Measurements from ENCODE around the gene ZCCHC7.
"Not testable (repeated sequence)": the region's sequence is repeated elsewhere in the genome, so short reads cannot be mapped to it uniquely, and the experiment has no call there.

ZCCHC7 gene

DNA sequence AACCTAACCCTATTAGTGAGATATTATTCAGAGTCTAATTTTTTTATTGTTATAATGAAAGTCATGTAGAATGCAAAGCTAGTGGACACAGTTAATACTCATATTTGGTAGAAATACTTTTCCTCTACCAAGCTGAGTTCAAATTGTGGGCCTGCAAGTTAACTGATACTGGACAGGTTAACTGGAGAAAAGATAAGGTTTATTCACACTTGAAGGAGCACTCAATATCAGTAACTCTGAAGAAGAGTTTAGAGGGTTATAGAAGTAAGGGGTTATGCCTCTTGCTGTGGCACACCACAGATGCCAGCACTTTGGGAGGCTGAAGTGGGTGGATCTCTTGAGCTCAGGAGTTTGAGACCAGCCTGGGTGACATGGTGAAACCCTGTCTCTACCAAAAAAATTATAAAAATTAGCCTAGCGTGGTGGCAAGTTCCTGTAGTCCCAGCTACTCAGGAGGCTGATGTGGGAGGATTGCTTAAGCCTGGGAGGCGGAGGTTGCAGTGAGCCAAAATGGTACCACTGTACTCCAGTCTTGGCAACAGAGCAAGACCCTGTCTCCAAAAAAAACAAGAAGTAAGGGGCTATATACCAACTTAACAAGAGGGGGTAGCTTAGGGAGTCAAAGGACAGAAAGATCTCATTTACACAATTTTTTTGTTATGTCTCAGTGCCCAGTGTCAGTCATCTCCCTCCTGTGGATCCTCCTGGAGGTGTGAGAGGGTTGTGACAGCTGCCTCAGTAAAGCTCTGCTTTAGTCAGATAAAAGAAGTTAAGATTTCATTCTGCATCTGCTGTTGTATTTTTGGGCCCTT is 180.9 kb downstream of the ZCCHC7 start:
- DNase-seq, result no peak

DNA sequence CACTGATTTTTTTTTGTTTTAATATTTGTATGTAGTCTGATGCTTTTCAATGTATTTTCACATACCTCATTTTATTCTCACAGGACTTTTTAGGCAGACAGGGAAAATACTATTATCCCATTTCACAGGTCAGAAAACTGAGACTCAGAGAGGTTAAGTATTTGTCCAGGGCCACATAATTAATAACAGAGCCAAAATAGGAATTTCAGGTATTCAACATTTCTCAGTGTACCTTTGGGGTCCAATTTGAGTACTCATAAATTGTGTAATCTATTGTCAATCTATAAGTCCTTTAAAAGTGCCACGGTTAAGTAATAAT is 181.4 kb downstream of the ZCCHC7 start:
- DNase-seq, result no peak

DNA sequence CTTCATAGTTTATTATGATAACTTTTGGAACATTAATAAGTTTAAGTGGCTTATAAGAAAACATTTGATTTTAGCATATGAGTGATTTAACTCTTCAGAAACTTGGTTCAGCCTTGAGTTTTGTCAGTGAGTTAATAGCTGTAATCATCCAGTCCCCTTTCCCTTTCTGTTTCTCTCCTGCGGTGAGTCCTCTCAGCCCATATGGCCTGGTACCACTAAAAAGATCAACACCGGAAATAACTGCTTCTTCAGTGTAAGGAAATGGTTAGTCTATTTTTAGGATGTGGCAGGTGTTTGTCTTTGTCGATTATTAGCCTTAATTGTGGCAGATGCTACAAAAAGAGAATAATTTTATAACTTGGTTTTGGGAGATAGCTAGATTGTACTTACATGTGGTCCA is 181.9 kb downstream of the ZCCHC7 start:
- peak; percentile 18 for DNase-seq

DNA sequence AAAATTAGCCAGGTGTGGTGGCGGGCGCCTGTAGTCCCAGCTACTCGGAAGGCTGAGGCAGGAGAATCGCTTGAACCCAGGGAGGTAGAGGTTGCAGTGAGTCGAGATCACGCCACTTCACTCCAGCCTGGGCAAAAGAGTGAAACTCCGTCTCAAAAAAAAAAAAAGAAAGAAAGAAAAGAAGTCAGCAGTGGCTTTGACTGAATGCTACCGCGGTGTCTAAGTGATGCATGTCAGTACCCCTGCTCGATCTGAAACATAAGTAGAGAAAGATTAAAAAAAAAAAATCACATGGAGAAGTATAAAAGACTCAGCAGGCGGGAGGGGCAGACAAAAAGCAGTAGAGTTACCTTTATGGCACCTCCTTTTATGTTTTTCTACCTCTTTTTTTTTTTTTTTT is 182.9 kb downstream of the ZCCHC7 start:
- DNase-seq, result not testable (repeated sequence)

DNA sequence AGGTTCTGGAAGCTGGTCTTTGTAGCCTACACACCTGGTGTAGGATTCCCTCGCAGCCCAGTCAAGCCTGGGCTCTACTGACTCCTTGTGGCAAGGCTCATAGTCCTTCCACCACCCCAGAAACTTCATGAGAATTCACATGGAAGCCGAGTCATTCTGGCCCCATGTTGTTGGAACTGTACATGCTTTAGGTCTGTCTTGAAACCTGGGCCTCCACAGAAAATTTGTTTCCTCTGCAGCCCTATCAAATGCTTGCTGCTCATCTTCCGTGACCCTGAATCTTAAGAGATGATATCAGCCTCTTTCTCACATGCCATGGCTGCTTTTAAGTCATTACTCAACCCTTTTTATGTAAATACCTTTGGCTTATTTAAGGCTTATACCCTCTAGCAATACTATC is 188.8 kb downstream of the ZCCHC7 start:
- DNase-seq, result no peak

DNA sequence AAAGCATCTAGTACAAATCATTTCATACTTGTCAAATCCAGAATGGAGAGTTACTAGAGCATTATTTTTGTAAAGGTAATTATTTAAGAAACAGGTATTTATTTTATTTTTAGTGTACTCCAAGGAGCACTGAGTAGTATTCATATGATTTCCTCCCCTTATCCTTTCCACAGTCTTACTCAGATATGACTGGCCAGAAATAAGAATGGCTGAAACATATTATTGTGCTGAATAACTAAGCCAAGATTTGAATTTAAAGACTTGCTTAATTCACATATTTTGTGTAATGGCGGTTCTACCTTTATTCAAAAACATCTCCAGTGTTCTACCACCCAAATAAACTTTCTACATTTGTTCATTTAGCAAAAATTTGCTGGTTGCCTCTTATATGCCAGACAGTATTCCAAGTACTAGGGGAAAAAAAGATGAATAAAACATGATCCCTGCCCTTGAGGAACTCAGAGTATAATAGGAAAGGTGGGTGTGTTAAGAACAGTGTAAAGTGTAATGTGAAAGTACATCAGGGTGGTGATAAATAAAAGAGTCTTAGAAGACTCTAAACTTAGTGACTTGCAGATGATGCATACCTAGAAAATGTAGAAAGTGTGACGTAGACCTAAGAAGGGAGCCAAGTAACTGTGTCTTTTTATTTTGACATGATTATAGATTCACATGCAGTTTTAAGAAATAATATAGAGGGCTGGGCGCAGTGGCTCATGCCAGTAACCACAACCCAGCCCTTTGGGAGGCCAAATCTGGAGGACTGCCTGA is 191.7 kb downstream of the ZCCHC7 start:
- peak; percentile 66 for DNase-seq

DNA sequence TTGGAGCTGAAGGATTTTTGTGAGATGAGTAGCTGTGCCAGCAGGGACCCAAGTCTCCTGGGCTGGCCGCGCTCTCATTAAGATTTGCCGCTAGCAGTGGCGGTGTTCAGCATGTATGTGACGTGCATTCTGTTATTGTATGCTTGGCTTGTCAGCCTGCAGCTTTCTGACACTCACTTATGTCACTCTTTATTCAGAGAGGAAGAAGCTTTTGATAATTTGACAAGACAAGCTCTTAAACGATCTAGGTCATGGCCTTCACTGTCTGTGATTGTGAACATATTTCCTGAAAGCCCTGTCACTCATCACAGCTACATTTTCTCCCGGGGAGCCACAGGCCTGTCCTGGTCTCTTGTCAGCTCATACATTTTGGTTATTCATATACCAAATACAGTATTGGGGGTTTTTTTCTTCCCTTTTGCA is 203.9 kb downstream of the ZCCHC7 start:
- DNase-seq, result peak; percentile 26

DNA sequence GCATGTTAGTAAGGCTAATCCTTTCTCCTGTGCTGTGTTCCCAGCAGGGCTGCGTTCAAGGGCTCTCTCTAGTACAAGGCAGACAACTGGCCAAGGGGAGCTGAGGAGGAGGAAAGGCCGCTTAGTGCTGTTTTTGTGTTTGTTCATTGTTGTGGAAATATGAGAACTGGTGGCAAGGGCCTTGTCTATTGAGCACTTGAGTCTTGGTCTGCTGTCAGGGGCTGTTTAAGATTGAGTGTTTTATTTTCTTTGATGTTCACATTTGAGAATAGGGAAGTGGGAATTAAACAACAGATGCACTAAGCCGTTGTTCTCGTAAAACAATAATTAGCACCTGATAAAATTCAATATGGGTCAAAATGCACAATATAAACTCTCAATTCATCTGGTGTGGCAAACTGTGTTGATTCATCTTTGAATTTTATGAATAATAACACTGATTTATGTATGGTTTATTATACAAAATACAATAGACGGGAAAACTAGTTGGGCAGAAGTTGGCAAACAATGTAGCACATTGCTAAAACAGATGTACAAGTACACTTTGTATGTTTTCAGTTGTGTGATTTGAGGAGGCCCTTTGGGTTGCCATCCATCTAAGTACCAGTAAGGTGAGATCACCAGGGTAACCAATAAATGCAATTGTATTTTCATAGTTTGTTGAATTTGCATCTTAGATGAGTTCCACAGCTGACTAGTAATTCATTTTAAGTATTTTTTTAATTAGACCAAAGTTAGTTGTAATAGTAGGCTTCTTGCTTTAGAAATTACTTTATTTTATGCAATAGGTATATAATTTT is 204.5 kb downstream of the ZCCHC7 start:
- DNase-seq, result no peak

DNA sequence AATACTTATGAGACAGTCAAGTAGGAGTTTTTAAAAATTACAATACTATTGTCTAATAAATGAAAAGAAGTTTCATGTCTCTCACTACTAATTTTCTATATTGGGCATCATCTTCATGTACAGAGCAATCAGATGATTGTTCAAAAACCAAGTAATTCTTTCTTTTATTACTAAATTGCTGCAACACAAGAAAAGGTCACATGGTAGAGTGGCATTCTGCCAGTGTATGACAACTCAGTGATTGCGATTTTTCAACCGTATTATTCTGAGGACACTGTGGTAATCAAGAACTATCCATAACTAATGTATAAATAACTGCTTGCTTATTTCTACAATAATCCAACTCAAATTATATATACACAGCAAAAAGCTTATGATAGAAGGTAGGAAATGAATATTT is 205.4 kb downstream of the ZCCHC7 start:
- DNase-seq, result no peak

DNA sequence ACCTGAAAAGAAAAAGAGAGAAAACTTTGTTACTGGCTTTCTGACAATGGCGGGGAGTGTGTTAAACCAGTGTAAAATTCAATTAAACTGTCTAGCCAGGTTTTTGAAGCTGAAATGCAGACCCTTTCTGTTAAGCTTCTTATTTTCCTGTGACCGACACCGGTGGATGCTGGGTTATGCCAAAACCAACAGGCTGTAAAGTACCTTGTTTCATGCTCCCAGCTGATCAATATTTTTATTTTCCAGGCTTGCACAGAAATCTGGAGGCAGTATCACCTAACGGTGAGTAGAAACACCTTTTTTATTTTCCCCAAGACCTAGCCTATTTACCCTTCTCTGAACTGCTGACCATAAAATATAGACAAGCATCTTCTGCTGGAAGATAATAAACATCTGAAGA is 207.2 kb downstream of the ZCCHC7 start:
- DNase-seq, result no peak

DNA sequence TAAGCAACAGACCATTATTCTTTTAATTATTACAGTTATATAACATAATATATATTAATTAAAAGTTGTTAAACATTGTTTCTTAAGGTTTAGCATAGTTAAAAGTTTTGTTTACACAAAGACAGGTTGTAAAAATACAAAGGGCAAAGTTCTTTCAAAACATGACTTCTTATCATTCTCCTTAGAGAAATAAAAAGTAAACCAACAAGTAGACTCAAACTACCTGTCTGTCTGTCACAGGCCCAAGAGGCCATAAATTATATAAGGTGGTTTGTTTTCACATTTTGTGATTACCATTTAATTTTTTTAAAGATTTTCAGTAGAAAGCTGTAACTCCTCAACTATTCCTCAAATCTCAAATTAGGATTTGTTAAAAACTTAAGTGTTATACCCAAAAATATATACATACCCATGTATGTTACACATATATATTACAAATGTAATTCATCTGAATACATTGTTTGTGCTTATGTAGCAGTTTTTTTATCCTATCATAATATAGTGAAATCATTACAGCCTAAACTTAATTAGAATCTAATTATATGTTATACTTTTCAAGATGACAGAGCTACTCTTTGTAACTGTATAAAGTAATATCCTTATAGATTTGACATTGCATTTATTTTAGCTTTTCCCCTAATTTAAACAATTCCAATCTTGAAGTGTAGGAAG is 208.3 kb downstream of the ZCCHC7 start:
- no peak for DNase-seq

DNA sequence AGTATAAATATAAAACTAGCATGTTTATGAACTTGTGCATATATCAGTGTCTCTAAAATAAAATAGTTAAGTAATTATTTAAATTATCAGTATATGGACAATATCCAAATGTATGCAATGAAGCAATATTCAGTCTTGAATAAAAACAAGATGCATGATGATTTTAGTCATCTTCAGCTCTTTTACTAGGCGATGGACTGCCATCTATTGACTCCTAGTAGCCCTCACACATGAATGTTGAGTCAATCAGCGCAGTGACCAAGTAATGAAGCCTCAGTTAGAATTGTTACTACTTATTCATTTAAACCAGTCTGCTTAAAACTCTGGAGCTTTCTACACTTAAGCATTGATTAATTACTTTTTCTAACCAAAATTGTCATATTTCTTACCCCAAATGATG is 209.2 kb downstream of the ZCCHC7 start:
- DNase-seq, result peak; percentile 49

DNA sequence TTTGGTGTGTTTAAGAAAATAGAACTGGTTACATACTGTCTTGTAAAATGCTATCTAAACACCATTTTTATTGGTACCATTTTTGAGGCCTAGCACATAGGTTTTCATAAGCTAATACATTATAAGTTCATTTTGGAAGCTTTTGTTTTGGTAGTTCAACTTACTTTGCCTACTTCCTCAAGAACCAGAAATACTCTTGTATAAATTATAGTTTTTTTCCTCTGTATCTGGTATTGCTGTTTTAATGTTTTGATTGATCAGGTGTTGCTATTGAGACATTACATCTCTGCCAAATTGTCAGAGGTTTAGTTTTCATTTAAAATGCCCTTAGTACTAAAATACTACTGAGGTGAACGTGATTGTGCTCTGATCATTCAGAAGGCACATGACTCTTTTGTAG is 211.5 kb downstream of the ZCCHC7 start:
- DNase-seq, result no peak

DNA sequence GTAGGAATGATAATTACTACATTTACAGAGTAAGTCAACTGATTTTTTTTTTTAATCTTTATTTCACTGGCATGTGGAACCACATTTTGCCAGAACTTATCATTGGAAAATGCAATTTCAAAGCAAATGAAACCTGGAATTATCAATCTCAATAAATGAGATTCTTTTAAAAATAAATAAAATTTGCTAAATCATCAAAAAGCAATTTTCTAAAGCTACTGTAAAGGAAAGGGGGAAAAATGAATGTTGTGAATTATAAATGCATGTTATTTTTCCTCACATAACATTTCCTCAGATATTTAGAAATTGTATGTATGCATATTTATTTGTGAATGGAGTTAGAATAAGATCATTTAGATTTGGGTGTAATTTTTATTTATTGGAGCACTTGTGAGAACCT is 212.2 kb downstream of the ZCCHC7 start:
- no peak for DNase-seq

DNA sequence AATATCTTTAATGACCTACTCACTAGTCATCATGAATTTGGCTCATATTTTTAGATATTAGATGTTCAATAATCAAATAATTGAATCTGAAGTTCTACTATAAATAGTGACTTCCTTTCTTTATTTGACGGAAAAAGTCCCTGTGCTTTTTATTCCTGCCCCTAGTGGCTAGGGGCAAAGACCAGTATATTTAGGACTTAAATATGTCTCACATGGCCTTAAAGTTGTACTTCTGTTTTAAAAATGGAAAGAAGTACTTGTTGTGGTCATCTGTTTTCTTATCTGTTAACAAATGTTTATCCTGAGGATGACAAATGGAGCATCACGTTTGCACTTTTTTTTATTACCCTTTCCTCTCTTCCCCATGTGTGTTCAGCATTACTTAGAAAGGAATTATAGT is 212.9 kb downstream of the ZCCHC7 start:
- DNase-seq, result no peak

DNA sequence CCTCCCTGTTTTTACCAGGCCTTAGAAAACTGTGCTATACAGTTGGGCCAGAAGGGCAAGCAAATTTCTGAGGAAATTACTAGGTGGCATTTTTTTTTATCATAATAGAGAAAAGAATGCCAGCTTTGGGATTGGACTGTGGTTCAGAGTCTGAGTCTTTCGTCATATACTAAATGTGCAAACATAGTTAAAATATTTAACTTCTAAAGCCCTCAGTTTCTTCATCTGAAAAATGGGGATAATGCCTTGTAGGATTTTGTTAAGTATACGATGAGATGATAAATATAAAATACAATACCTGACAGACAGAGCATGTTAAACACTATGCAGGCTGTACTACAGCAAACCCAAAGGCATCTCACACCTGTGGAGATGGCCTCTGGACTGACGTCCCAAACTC is 214.9 kb downstream of the ZCCHC7 start:
- no peak for DNase-seq

DNA sequence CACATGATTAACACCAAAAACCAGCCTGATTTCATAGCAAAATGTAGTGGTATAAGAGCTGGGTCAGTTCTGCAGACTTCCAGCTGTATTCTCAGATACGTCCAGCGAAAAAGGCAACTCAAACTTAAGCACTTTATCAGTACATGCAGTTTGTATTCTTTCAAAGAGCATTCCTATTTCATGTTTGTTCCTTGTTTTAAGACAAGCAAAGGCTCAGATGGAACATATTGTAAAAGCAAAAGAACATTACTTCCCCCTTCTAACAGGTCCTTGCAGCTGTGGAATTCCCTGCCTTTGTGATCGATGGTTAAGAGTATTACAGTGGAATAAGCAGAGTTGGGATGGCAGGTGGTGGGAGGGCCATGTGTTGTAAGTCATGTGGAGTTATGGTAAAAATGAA is 215.8 kb downstream of the ZCCHC7 start:
- DNase-seq, result no peak

DNA sequence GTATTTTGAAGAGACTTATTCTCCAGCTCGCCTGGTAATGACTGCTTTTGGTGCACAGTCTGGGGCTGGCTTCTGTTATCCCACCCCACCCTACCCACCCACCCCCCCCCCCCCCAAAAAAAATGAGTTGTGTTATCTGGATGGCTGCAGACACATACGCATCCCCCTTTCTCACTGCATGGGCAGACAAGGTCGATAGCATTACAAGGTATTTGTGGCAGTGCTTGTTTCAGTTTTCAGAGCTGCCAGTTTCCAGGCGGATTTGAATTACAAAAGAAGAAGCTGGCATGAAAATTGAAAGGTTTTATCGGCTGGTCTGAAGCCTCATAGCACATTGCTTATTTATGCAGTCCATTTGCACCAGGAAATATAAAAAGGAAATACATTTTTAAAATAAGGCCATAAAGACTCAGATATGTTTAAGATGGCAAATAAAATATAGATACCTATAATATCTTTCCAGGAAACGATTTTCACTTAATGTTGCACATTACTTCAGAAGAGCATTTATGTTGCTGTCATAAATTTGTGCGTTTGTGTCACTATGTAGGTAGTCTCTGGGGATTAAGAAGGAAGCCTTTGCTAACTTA is 217.0 kb downstream of the ZCCHC7 start:
- DNase-seq, result no peak

DNA sequence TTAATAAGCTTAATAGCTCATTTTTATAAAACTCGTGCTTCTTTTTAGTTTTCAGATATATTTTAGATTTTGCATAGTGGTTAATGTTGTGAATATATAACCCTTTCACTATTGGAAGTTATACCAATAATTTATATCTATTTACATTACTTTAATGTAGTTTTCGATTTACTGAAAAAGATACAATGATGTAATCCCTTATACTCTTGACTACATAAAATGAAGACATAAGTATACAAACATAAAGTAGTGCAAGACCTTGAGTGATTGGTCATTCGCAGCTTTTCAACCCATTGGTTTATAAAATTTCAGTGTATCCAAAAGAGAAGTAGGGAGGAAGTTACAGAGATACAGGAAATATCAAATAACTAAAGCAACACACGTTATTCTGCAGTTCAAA is 217.8 kb downstream of the ZCCHC7 start:
- DNase-seq, result no peak

DNA sequence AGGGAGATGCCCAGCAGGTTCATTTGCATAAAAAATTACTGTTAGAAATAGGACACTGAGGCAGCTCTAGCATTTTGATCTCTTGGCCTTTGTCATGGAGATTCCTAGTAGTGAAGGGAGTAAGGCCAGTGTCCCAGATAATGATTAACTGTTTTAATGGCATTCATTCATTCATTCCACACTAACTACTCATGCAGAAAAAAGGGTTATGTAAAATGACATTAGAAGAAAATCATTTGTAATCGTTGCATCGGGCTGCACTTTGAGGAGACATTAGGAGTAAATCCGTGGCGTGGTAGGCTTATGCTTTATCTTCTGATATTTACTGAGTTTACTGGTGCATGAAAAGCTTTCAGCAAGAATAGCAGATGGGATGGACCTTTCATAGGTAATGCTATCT is 219.5 kb downstream of the ZCCHC7 start:
- DNase-seq, result no peak

DNA sequence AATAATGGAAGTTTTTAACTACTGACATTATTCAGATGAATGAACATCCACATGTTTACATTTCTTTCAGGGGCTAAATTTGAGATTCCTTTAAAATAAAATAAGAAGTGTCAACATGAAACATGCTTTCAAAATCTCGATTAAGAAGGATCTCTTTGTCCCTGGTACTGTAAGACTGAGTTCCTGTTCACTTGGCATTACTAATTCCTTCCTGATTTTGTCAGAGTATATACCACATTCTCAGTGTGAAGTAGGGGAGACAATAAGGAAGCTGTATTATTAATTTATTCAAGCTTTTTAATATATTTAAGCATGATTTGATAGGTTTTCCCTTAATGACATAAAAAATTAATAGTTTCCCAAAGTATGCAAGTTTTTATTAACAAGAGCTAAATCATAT is 220.6 kb downstream of the ZCCHC7 start:
- no peak for DNase-seq

DNA sequence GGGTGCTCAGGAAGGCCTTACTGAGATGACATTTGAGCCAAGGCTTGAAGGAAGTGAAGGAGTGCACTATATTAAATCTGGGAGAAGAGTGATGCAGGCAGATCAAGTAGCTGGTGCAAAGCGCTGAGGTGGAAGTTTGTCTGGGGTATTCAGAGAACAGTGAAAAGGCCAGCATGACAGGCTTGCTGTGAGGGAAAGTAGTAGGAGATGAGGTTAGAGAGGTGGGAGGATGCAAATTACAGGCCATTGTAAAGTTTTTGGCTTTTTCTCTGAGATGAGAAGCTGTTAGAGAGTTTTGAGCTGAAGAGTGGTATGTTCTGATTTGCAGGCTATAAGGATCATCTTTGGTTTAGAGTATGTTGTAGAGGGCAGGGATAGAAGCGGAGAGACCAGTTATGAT is 221.3 kb downstream of the ZCCHC7 start:
- no peak for DNase-seq

DNA sequence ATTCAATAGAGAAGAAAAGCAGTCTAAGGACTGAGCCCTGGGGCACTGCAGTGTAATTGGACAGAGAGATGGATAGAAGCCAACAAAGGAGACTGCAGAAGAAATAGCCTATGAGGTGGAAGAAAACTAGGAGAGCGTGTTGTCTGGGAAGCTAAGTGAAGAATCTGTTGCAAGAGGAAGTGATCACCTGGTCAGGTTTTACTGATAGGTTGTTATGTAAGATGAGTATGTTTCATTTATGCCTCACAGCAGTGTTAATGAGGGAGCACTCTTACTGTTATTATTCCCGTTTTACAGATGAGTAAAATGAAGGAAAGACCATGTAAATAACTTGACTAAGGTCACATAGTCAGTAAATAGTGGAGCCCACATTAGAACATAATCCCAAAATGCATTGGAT is 222.1 kb downstream of the ZCCHC7 start:
- no peak for DNase-seq

Data from fibroblast of upper back skin (primary cell).